HepG2 (cell line): Measurements from ENCODE around the gene SLC5A12. TPM values are rescaled to one million over a fixed set of nuclear protein-coding genes. Genes with fewer than 3 reads are reported as not detected.

Experiments
- ETV5 ChIP-seq: IDR thresholded peaks from 2 replicates; pipeline ENCODE4 v1.6.1; 2018; ENCODE audit warnings: missing biosample characterization, missing genetic modification reagents, inconsistent platforms, borderline replicate concordance
- NBN ChIP-seq: fragments of 450-650 bp; conservative IDR thresholded peaks from 2 replicates; pipeline ENCODE4 v1.6.1; 2017
- PHF20 ChIP-seq: sonication (generic); formaldehyde crosslinking; IDR thresholded peaks from 2 replicates; pipeline ENCODE4 v1.5.0; 2020; ENCODE audit warnings: mild to moderate bottlenecking, missing genetic modification reagents
- POLR2AphosphoS2 ChIP-seq: IDR thresholded peaks from 2 replicates; pipeline ENCODE4 v1.6.1; 2011; ENCODE audit warnings: low read depth, low read length, improper control_type of control experiment
- ZNF3 ChIP-seq: IDR thresholded peaks from 2 replicates; pipeline ENCODE4 v1.7.0; 2017; ENCODE audit warnings: inconsistent platforms
- ZNF407 ChIP-seq: sonication (generic); formaldehyde crosslinking; IDR thresholded peaks from one replicate; pipeline ENCODE4 v1.5.1; 2020; ENCODE audit warnings: mild to moderate bottlenecking, missing genetic modification reagents; ENCODE audit errors: not compliant biosample characterization
- ZNF598 ChIP-seq: sonication (generic); formaldehyde crosslinking; IDR thresholded peaks from 2 replicates; pipeline ENCODE4 v1.5.1; 2020; ENCODE audit warnings: mild to moderate bottlenecking, missing genetic modification reagents, borderline replicate concordance
- ZSCAN22 ChIP-seq: sonication (generic); formaldehyde crosslinking; IDR thresholded peaks from 2 replicates; pipeline ENCODE4 v1.4.0; 2020; ENCODE audit warnings: mild to moderate bottlenecking, missing genetic modification reagents
- polyA plus RNA-seq, 8 experiments: library from polyadenylated mRNA; depleted of rRNA in 3 of 8; stranded (reverse) in 7 of 8; unstranded in 1 of 8; fragments of >200 nt; fragmentation: Illumina TruSeq in 4 of 8; extraction: Trizol in 4 of 8; gene quantifications; 2 replicates each; pipeline versions ENCODE4 v1.2.1 to v1.2.3, GENCODE V29; 2011 to 2016; ENCODE audit warnings: low read depth in 4 of 8, missing spikeins in 1 of 8, mixed read lengths in 1 of 8; ENCODE audit not compliant: insufficient read depth in 1 of 8
- total RNA-seq, 5 experiments: library from RNA; depleted of rRNA; stranded (reverse); fragments of >200 nt; fragmentation: Illumina TruSeq; extraction: Trizol; gene quantifications; 2 replicates each; pipeline ENCODE4 v1.2.3, GENCODE V29; 2016; ENCODE audit warnings: low read depth in 1 of 5
- TF ChIP-seq, protein P1 (sequence below): sonication (generic); formaldehyde crosslinking; IDR thresholded peaks from 2 replicates; pipeline ENCODE4 v1.4.0; 2020; ENCODE audit warnings: mild to moderate bottlenecking, low read depth, missing genetic modification reagents
- TF ChIP-seq, protein P2 (sequence below): sonication (generic); formaldehyde crosslinking; IDR thresholded peaks from 2 replicates; pipeline ENCODE4 v1.4.0; 2020; ENCODE audit warnings: missing genetic modification reagents

The SLC5A12 gene
- total and polyA plus RNA-seq, 2 of the 13 experiments (the other 11 are each of a cell fraction or from before 2014, with no cell fraction given) = not detected

- TF ChIP-seq, protein P1, sequence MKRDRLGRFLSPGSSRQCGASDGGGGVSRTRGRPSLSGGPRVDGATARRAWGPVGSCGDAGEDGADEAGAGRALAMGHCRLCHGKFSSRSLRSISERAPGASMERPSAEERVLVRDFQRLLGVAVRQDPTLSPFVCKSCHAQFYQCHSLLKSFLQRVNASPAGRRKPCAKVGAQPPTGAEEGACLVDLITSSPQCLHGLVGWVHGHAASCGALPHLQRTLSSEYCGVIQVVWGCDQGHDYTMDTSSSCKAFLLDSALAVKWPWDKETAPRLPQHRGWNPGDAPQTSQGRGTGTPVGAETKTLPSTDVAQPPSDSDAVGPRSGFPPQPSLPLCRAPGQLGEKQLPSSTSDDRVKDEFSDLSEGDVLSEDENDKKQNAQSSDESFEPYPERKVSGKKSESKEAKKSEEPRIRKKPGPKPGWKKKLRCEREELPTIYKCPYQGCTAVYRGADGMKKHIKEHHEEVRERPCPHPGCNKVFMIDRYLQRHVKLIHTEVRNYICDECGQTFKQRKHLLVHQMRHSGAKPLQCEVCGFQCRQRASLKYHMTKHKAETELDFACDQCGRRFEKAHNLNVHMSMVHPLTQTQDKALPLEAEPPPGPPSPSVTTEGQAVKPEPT (CRISPR knock-in tag) = no peak
- TF ChIP-seq NBN (no peak), PHF20 (CRISPR knock-in tag) (no peak), ZNF3 (CRISPR knock-in tag) (no peak), ZSCAN22 (CRISPR knock-in tag) (no peak), POLR2AphosphoS2 (no peak), ZNF407 (CRISPR knock-in tag) (no peak), ZNF598 (CRISPR knock-in tag) (no peak), ETV5 (no peak)
- TF ChIP-seq, protein P2, sequence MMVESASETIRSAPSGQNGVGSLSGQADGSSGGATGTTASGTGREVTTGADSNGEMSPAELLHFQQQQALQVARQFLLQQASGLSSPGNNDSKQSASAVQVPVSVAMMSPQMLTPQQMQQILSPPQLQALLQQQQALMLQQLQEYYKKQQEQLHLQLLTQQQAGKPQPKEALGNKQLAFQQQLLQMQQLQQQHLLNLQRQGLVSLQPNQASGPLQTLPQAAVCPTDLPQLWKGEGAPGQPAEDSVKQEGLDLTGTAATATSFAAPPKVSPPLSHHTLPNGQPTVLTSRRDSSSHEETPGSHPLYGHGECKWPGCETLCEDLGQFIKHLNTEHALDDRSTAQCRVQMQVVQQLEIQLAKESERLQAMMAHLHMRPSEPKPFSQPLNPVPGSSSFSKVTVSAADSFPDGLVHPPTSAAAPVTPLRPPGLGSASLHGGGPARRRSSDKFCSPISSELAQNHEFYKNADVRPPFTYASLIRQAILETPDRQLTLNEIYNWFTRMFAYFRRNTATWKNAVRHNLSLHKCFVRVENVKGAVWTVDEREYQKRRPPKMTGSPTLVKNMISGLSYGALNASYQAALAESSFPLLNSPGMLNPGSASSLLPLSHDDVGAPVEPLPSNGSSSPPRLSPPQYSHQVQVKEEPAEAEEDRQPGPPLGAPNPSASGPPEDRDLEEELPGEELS (CRISPR knock-in tag) = no peak
These were observed 40.2 kb upstream of the SLC5A12 start (continued) for GRCh38 chr11:26762089-26762488.
